ENCODE results near the gene LRMDA.

Gene LRMDA

DNA sequence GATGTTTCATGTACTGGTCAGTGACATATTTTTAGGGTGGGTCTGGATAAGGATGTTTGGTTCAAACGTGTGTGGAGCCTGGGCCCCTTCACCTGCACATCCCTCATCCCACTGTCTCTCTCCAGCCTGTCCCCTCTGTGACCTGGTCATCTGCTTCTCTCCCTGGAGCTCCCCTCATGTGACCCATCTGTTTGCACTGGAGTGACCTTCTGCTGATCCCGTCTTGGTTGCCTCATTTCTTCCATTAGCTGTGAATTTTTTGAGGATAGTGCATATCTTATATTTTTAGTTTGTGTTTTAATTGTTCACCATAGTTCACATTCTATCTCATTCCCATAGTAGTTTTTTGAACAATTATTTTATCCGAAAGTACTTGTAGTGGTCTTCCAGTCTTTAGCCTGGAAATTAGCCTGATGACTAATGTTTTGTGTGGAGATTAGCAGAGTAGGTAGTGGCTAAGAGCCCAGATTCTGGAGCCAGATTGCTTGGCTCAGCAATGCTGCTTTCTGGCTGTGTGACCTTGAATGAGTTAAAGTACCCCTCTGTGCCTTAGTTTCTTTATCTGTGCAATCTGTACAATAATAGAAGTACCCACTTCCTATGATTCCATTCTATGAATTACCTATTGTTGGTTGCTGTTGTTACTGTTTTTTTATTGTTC is 224.5 kb downstream of the LRMDA start:
- H3F3A ChIP-seq (ENCODE audit: low read depth) = no peaks in the 10 kb centered on the region
- H3K4me1 ChIP-seq (ENCODE audit: insufficient read depth, low read length, poor library complexity, severe bottlenecking) = no peaks in the 10 kb centered on the region
- no peak overlapping the region for H3K4me2 ChIP-seq (ENCODE audit: low read depth, low read length, poor library complexity, severe bottlenecking)
- no peaks in the 10 kb centered on the region for H4K20me1 ChIP-seq (ENCODE audit: insufficient read depth, low read length, poor library complexity, severe bottlenecking)
- no peaks in the 10 kb centered on the region for H3K79me2 ChIP-seq (ENCODE audit: insufficient read depth, low read length)
- H3K4me3 ChIP-seq (ENCODE audit: low read length, poor library complexity, severe bottlenecking) = no peak overlapping the region
- H2AFZ ChIP-seq (ENCODE audit: low read length) = no peak overlapping the region
- H3K27me3 ChIP-seq (ENCODE audit: insufficient read depth, low read length, poor library complexity, severe bottlenecking) = no peaks in the 10 kb centered on the region
- no peaks in the 10 kb centered on the region for H3K9me3 ChIP-seq (ENCODE audit: insufficient read depth, low read depth, low read length)
- no peaks in the 10 kb centered on the region for H3K36me3 ChIP-seq (ENCODE audit: insufficient read depth, low read length)
- H3K9me2 ChIP-seq (replicated peaks; ENCODE audit: low read depth, low read length) = no peaks in the 10 kb centered on the region
- no peak overlapping the region for H3K9ac ChIP-seq (ENCODE audit: low read depth, low read length, poor library complexity, severe bottlenecking)
- no peak for TF ChIP-seq EZH2phosphoT487 (IDR thresholded peaks at IDR 0.05; ENCODE audit: borderline replicate concordance)
- TF ChIP-seq, protein P1, sequence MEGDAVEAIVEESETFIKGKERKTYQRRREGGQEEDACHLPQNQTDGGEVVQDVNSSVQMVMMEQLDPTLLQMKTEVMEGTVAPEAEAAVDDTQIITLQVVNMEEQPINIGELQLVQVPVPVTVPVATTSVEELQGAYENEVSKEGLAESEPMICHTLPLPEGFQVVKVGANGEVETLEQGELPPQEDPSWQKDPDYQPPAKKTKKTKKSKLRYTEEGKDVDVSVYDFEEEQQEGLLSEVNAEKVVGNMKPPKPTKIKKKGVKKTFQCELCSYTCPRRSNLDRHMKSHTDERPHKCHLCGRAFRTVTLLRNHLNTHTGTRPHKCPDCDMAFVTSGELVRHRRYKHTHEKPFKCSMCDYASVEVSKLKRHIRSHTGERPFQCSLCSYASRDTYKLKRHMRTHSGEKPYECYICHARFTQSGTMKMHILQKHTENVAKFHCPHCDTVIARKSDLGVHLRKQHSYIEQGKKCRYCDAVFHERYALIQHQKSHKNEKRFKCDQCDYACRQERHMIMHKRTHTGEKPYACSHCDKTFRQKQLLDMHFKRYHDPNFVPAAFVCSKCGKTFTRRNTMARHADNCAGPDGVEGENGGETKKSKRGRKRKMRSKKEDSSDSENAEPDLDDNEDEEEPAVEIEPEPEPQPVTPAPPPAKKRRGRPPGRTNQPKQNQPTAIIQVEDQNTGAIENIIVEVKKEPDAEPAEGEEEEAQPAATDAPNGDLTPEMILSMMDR (conservative IDR thresholded peaks at IDR 0.05; ENCODE audit: low read length) = no peak

- Histone ChIP-seq H3K4me1 (ENCODE audit: insufficient read depth, low read length, poor library complexity, severe bottlenecking) (no peaks in the 10 kb centered on the region), H3K9me3 (ENCODE audit: insufficient read depth, low read depth, low read length) (no peaks in the 10 kb centered on the region), H3K27me3 (ENCODE audit: insufficient read depth, low read length, poor library complexity, severe bottlenecking) (no peaks in the 10 kb centered on the region), H2AFZ (ENCODE audit: low read length) (no peak overlapping the region), H3K9ac (ENCODE audit: low read depth, low read length, poor library complexity, severe bottlenecking) (no peak overlapping the region), H3K4me2 (ENCODE audit: low read depth, low read length, poor library complexity, severe bottlenecking) (no peak overlapping the region), H3K4me3 (ENCODE audit: low read length, poor library complexity, severe bottlenecking) (no peak overlapping the region), H3K9me2 (replicated peaks; ENCODE audit: low read depth, low read length) (no peaks in the 10 kb centered on the region), H3F3A (ENCODE audit: low read depth) (no peaks in the 10 kb centered on the region), H3K36me3 (ENCODE audit: insufficient read depth, low read length) (no peaks in the 10 kb centered on the region), H4K20me1 (ENCODE audit: insufficient read depth, low read length, poor library complexity, severe bottlenecking) (no peaks in the 10 kb centered on the region), H3K79me2 (ENCODE audit: insufficient read depth, low read length) (no peaks in the 10 kb centered on the region)
- TF ChIP-seq, protein P1 (conservative IDR thresholded peaks at IDR 0.05; ENCODE audit: low read length) = no peak
- no peak for TF ChIP-seq EZH2phosphoT487 (IDR thresholded peaks at IDR 0.05; ENCODE audit: borderline replicate concordance)
Measured at GRCh38 chr10:75657351-75657750, 225.9 kb downstream of the LRMDA start.

GRCh38 chr10:75658036-75658435 is 226.6 kb downstream of the LRMDA start:
- H3K27me3 ChIP-seq (ENCODE audit: insufficient read depth, low read length, poor library complexity, severe bottlenecking) = no peaks in the 10 kb centered on the region
- H3K4me2 ChIP-seq (ENCODE audit: low read depth, low read length, poor library complexity, severe bottlenecking) = no peak overlapping the region
- H3K4me3 ChIP-seq (ENCODE audit: low read length, poor library complexity, severe bottlenecking) = no peak overlapping the region
- no peaks in the 10 kb centered on the region for H4K20me1 ChIP-seq (ENCODE audit: insufficient read depth, low read length, poor library complexity, severe bottlenecking)
- H2AFZ ChIP-seq (ENCODE audit: low read length) = no peak overlapping the region
- no peaks in the 10 kb centered on the region for H3K9me2 ChIP-seq (replicated peaks; ENCODE audit: low read depth, low read length)
- no peaks in the 10 kb centered on the region for H3K36me3 ChIP-seq (ENCODE audit: insufficient read depth, low read length)
- no peaks in the 10 kb centered on the region for H3K9me3 ChIP-seq (ENCODE audit: insufficient read depth, low read depth, low read length)
- no peaks in the 10 kb centered on the region for H3K79me2 ChIP-seq (ENCODE audit: insufficient read depth, low read length)
- TF ChIP-seq, protein P1 (conservative IDR thresholded peaks at IDR 0.05; ENCODE audit: low read length) = no peak
- TF ChIP-seq EZH2phosphoT487 (IDR thresholded peaks at IDR 0.05; ENCODE audit: borderline replicate concordance) = no peak
- H3F3A ChIP-seq (ENCODE audit: low read depth) = no peaks in the 10 kb centered on the region
- H3K4me1 ChIP-seq (ENCODE audit: insufficient read depth, low read length, poor library complexity, severe bottlenecking) = no peaks in the 10 kb centered on the region
- no peak overlapping the region for H3K9ac ChIP-seq (ENCODE audit: low read depth, low read length, poor library complexity, severe bottlenecking)

Data from Loucy (cell line).